ENCODE data around the gene SERPINB1. TPM values are rescaled to one million over a fixed set of nuclear protein-coding genes. Genes with fewer than 3 reads are reported as not detected.

The SERPINB1 gene
- total and polyA plus RNA-seq, 10 of the 15 experiments (the other 5 are each of a cell fraction or from before 2014, with no cell fraction given): 0.45 to 2.4 (median 0.83) TPM

GRCh38 chr6:2866171-2866846, 24.6 kb upstream of the SERPINB1 start (continued):
- TF ChIP-seq IRF4 (IDR thresholded peaks at IDR 0.05; ENCODE audit: low read depth, low read length): 0 out of 2 replicates have a peak, but pooled peaks have one; percentile 25
- TF ChIP-seq IRF5 (IDR thresholded peaks at IDR 0.05; ENCODE audit: borderline replicate concordance): no peak
- no peak for TF ChIP-seq TARDBP (IDR thresholded peaks at IDR 0.05; ENCODE audit: borderline replicate concordance)
- TF ChIP-seq MEF2B (IDR thresholded peaks at IDR 0.05; ENCODE audit: partially characterized antibody, poor library complexity, severe bottlenecking): peak; percentile 73
- peak; percentile 47 for TF ChIP-seq MLLT1 (IDR thresholded peaks at IDR 0.05)
- TF ChIP-seq ATF2 (IDR thresholded peaks at IDR 0.05; ENCODE audit: low read length): peak; percentile 59
- no peak for TF ChIP-seq ZNF207 (IDR thresholded peaks at IDR 0.05; ENCODE audit: borderline replicate concordance)
- TF ChIP-seq ZNF687 (IDR thresholded peaks at IDR 0.05): peak; percentile 66
- peak; percentile 75 for TF ChIP-seq SKIL (IDR thresholded peaks at IDR 0.05; ENCODE audit: low read depth, poor library complexity, severe bottlenecking)
- 0 out of 2 replicates have a peak, but pooled peaks have one; percentile 78 for TF ChIP-seq NBN (IDR thresholded peaks at IDR 0.05)
- no peak for TF ChIP-seq KLF5 (IDR thresholded peaks at IDR 0.05; ENCODE audit: partially characterized antibody)
- TF ChIP-seq PKNOX1 (IDR thresholded peaks at IDR 0.05): peak; percentile 58; the same call in 1 of the 2 replicates
- no peak for TF ChIP-seq RBBP5 (conservative IDR thresholded peaks at IDR 0.05)
- peak; percentile 47; the same call in 1 of the 2 replicates for TF ChIP-seq BCL11A (IDR thresholded peaks at IDR 0.05; ENCODE audit: low read depth, low read length)
- TF ChIP-seq IKZF1 (conservative IDR thresholded peaks at IDR 0.05): peak; percentile 83; the same call in 1 of the 2 replicates
- peak; percentile 29 for TF ChIP-seq RELA (IDR thresholded peaks at IDR 0.05; ENCODE audit: borderline replicate concordance, partially characterized antibody)
- peak; percentile 35; the same call in 1 of the 2 replicates for TF ChIP-seq TCF12 (IDR thresholded peaks at IDR 0.05; ENCODE audit: low read depth, low read length)
